SKM-1 treated with dmso at 0.1 percent for 144 hours (cell line): ENCODE results near the gene B3GNT2.
"Not testable (repeated sequence)": the region's sequence is repeated elsewhere in the genome, so short reads cannot be mapped to it uniquely, and the experiment has no call there.

Experiments used
- DNase-seq: peaks from one replicate; lab custom pipeline; 2025; ENCODE audit not compliant: unreplicated experiment; lab: John Stamatoyannopoulos, UW

Gene B3GNT2

DNA sequence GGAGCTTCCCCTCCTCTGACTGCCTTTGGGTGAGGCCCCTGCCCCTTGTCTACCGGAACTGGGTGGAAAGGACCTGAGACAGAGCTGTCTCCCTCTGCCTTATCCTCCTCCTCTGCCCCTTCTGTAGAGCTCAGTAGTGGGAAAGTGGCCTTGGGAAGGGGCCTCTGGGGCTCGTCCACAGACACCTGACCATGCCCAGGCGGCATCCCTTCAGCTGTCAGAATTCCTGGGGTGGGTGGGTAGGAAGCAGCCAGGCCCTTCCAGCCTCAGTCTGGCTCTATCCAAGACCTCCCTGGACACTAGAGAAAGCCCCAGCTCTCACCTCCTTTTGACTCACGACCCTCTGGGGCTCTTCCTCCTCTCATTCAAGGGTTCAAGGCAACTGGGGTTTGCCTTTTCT, 35.6 kb downstream of the B3GNT2 start:
- no peak for DNase-seq

DNA sequence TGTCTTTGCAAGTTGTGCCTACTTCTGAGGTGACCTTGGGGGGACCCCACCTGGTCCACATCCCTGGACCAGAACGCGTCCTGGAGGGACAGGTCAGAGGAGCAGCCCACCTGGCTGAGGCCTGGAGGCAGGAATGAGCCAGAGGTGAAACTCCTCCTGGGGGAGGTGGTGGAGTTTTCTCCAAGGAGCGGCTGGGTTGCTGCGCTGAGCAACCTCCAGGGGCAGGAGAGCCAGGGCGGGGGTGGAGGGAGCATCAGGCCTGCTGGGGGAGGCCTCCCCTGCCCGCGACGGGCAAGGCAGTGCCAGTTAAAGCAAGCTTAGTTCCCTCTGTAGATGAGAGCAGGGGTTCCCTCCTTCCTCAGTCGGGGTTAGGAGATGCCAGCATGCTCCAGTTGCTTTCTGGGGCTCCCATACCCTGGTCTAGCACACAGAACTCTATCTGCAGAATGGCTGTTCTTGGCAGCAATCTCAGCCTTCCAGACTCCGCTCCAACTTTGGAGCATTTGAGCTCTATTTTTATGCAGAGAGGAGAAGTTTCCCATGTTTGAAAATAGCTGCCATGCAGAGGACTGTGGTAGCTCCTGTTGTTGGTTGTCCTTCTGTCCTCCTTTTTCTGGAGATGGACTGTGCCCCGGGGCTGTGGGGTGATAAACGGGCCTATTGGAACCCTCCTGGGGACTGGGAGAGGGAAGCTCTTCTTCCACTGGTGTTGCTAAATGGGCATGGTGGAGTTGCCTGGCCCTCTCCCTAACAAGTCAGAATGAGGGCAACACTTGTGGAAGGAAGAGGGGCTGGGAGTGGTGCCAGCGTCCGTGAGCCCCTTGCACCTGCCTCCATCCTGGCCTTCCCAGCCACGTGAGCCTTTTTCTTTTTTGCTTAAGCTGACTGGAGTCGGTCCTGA, 39.1 kb downstream of the B3GNT2 start:
- DNase-seq = no peak

DNA sequence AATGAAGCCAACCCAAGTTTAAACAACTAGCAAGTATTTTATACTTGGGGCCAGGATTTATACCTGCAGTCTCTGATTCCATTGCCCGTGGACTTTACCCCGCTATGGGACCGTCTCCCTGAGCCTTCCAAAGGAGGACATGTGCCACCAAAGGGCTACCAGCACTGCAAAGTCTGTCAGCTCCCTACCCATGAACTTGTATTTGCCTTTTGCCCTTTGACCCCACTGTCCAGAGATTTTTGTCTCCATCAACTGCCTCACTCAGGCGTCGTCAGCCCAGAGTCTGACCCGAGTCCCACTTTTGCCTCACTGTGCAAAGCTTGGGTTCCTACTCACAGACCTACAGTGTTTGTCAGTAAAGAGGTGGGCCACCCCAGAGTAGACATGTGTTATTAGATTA, 40.6 kb downstream of the B3GNT2 start:
- DNase-seq = no peak

DNA sequence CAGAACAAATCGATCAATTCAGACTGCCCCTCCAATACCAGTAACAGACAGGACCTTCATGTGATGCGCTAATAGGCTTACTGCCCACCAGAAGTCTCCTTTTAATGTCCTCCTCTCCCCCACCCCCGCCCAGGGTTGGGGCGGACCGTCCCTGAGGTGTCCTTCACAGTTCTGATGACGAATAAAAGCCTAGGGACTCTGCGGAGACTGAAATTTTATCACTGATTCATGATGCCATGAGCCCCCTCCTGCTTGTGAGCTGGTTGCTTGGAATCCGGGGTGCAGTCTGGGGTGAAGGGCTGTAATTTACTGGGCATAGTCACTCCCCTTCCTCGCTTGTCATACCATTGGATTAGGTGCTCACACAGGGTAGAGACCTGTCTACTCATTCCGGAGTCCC, 42.3 kb downstream of the B3GNT2 start:
- DNase-seq = no peak

GRCh38 chr2:62240546-62240945, 44.6 kb downstream of the B3GNT2 start:
- DNase-seq = no peak

DNA sequence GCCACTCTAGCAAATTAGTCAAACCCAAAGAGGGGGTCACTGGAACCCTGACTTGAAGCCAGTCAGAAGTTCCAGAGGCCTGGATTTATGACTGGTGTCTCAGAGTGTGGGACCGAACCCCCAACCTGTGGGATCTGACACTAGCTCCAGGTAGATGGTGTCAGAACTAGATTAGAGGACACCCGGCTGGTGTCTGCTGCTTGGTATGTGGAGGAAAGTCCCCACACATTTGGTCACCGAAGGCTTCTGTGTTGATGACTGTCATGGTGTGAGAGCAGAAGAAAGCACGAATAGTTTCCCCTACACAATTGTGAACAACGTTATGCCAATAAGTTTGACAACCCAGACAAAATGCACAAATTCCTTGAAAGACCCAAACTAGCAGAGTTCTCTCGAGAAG, 48.1 kb downstream of the B3GNT2 start:
- no peak for DNase-seq

- DNase-seq = no peak
These were observed 52.3 kb downstream of the B3GNT2 start for GRCh38 chr2:62248226-62248625.

DNA sequence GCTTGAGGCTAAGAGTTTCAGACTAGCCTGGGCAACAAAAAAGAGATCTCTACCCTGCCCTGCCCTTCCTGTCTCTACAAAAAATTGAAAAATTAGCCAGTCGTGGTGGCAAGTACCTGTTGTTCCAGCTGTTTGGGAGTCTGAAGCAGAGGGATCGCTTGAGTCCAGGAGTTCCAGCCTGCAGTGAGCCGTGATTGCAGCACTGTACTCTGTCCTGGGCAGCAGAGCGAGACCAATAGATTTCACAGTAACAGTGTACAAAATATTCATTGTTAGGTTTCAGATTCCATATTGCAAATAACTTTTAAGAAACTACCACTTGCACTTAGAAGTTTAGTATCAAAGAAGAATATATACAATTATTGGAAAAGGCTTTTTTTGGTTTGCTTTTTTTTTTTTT, 54.3 kb downstream of the B3GNT2 start:
- DNase-seq = no peak

GRCh38 chr2:62254424-62255266, 58.7 kb downstream of the B3GNT2 start:
- no peak for DNase-seq

- DNase-seq = no peak
These were observed 61.6 kb downstream of the B3GNT2 start for GRCh38 chr2:62257466-62257865.

- no peak for DNase-seq
These were observed 67.3 kb downstream of the B3GNT2 start for GRCh38 chr2:62263076-62263715.

DNA sequence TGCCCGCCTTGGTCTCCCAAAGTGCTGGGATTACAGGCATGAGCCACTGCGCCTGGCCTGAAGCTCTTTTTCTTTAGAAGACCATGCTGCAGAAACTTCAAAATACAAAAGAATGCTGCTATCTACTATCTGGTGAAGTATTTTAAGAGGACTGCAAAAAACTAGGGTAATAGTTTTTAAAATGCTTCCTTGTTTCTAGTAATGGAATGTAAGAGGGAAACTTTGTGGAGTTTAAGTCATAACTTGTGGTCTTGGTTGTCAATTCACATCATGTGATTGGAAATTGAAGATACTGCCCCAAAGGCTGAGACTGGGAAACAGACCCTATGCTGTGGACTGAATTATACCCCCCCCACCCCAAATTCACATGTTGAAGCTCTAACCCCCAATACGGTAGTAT, 68.3 kb downstream of the B3GNT2 start:
- DNase-seq = no peak

DNA sequence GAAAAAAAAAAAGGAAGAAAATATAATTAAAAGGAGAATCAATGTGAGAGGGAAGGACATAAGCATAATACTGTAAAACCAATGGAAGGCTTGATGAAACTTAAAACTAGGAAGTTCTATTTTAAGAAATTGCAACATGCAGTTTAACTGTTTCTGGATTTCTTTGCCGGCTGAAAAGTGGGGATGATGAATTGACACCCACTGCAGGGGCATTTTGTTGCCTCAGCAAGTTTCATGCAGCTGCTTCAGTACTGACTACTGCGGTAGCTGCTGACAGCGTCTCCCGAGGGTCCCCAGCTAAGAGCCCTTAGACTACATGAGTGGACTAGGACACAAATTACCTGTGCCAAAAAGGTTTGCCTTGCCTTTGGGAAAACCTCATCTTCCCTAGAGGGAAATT, 69.2 kb downstream of the B3GNT2 start:
- DNase-seq = peak; percentile 69

- DNase-seq = no peak
These were observed 70.6 kb downstream of the B3GNT2 start for GRCh38 chr2:62266433-62267038.

DNA sequence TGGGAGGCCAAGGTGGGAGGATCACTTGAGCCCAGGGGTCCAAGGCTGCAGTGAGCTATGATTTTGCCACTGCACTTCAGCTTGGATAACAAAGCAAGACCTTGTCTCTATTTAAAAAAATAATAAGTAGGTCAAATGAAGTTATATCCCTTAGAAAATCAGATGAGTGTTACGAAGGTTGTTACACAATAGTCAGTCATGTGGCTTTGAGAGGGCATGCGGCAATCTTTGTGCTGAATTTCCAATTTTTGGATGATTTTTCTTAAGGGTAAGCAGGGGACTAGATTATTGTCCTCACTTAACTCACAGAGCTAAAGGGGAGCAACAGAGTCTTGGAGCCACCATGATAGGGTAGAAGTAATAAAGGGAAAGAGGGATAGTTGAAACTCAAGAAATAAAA, 71.8 kb downstream of the B3GNT2 start:
- DNase-seq = no peak

GRCh38 chr2:62268681-62269188, 72.8 kb downstream of the B3GNT2 start:
- not testable (repeated sequence) for DNase-seq

- no peak for DNase-seq
These were observed 74.8 kb downstream of the B3GNT2 start for GRCh38 chr2:62270728-62271127.
